Kidney (tissue), 14 donors: Measurements from ENCODE around the gene DLEU7. TPM values are rescaled to one million over a fixed set of nuclear protein-coding genes. Genes with fewer than 3 reads are reported as not detected.

Source experiments
- DNase-seq, 5 donors: peaks; one replicate each; pipeline ENCODE4 v3.0.0-alpha.2; 2013 to 2020
- FAIRE-seq: peaks from 2 replicates; lab custom pipeline; 2012; peaks lifted over from hg19 to GRCh38; lab: Jason Lieb, UNC
- H3K27ac ChIP-seq, 2 donors: one replicate each; pipeline ENCODE4 v1.7.0; 2013; ENCODE audit warnings: low read depth in 2 of 2, low read length in 2 of 2, inconsistent platforms in 1 of 2
- H3K27me3 ChIP-seq: one replicate; pipeline ENCODE4 v1.7.1; 2013; ENCODE audit warnings: low read length, inconsistent platforms; ENCODE audit not compliant: control insufficient read depth, insufficient read depth
- H3K36me3 ChIP-seq, 3 donors: one replicate each; pipeline versions ENCODE4 v1.7.0 to v1.7.1; 2013; ENCODE audit warnings: low read length in 3 of 3, control low read depth in 1 of 3, inconsistent platforms in 1 of 3; ENCODE audit not compliant: insufficient read depth in 3 of 3, control insufficient read depth in 2 of 3
- H3K4me1 ChIP-seq, 3 donors: one replicate each; pipeline versions ENCODE4 v1.7.0 to v1.7.1; 2013; ENCODE audit warnings: low read length in 3 of 3, inconsistent platforms in 1 of 3, low read depth in 1 of 3; ENCODE audit not compliant: control insufficient read depth in 2 of 3, insufficient read depth in 2 of 3
- H3K4me3 ChIP-seq, 3 donors: one replicate each; pipeline versions ENCODE4 v1.7.0 to v1.8.1; 2013; ENCODE audit warnings: low read length in 3 of 3, control low read depth in 1 of 3, inconsistent platforms in 1 of 3
- H3K9ac ChIP-seq, 3 donors: one replicate each; pipeline versions ENCODE4 v1.7.0 to v1.7.1; 2013; ENCODE audit warnings: low read length in 3 of 3, control low read depth in 1 of 3, inconsistent platforms in 1 of 3
- H3K9me3 ChIP-seq, 3 donors: one replicate each; pipeline versions ENCODE4 v1.7.0 to v1.7.1; 2013; ENCODE audit warnings: low read length in 3 of 3, control low read depth in 1 of 3, inconsistent platforms in 1 of 3; ENCODE audit not compliant: control insufficient read depth in 2 of 3, insufficient read depth in 1 of 3
- CTCF ChIP-seq: IDR thresholded peaks from 3 replicates; pipeline ENCODE4 v1.5.1; 2012; ENCODE audit warnings: mild to moderate bottlenecking, moderate library complexity, borderline replicate concordance; ENCODE audit not compliant: insufficient read depth; ENCODE audit errors: extremely low read depth
- intact Hi-C: fragments of 100-400 bp; cut with DNase I; formaldehyde crosslinking; loops from one replicate; pipeline ENCODE4 v1.11.1; 2022
- polyA plus RNA-seq: library from polyadenylated mRNA; stranded (reverse); fragments of 350-450 nt; fragmentation: Illumina TruSeq; extraction: RNeasy Lipid Tissue Mini Kit (QIAGEN cat#74804); gene quantifications from one replicate; pipeline ENCODE4 v1.2.3, GENCODE V29; 2014; ENCODE audit warnings: low read depth, low replicate concordance; ENCODE audit not compliant: insufficient read depth
- total RNA-seq: library from RNA; stranded (reverse); fragmentation: NEBNext Ultra II Directional; extraction: Animal tissue kit (Norgen Biotek cat#: 25700); gene quantifications from one replicate; pipeline ENCODE4 v1.2.1, GENCODE V29; 2021
- donor health status: control.
- donor health status: control.
- donor health status: control.
- donor health status: control.
- donor health status: control.
- donor health status: DM: yes; HTN: yes; CAD: no.
- donor health status: Normal renal cell carcinoma (clear cell type).

The DLEU7 gene
- total and polyA plus RNA-seq, 2 donors from 2014 or later, result 0.28 to 0.75 TPM

- Histone ChIP-seq H3K4me1 (no peaks in the 10 kb centered on the region), H3K4me3 (no peak overlapping the region), H3K9ac (no peak overlapping the region), H3K27ac (no peak overlapping the region), H3K27me3 (no peaks in the 10 kb centered on the region), H3K9me3 (no peaks in the 10 kb centered on the region), H3K36me3 (no peaks in the 10 kb centered on the region)
- TF ChIP-seq CTCF, result no peak
- no peak for DNase-seq
- intact Hi-C loops, result no loop called here
- no peak for FAIRE-seq
Observed at GRCh38 chr13:50810998-50811397, 32.5 kb downstream of the DLEU7 start.

- H3K4me1 ChIP-seq, result no peaks in the 10 kb centered on the region
- no peak for TF ChIP-seq CTCF
- H3K9ac ChIP-seq, result no peak overlapping the region
- DNase-seq, result no peak
- H3K27ac ChIP-seq, result no peak overlapping the region
- H3K4me3 ChIP-seq, result no peak overlapping the region
- H3K27me3 ChIP-seq, result no peaks in the 10 kb centered on the region
- intact Hi-C loops, result no loop called here
- no peak for FAIRE-seq
- no peaks in the 10 kb centered on the region for H3K36me3 ChIP-seq
- H3K9me3 ChIP-seq, result peaks cover 0 to 4% (median 0%) of the 10 kb centered on the region in 3 donors
Observed at GRCh38 chr13:50810468-50810867, 33.0 kb downstream of the DLEU7 start.

GRCh38 chr13:50809133-50810090, 34.1 kb downstream of the DLEU7 start:
- DNase-seq, result peak in 3 of 5 donors; percentile 23 to 69 (median 67)
- Histone ChIP-seq H3K36me3 (no peaks in the 10 kb centered on the region), H3K4me3 (no peak overlapping the region), H3K9ac (no peak overlapping the region), H3K4me1 (no peaks in the 10 kb centered on the region), H3K9me3 (peaks cover 0 to 4% (median 0%) of the 10 kb centered on the region in 3 donors), H3K27ac (no peak overlapping the region), H3K27me3 (no peaks in the 10 kb centered on the region)
- TF ChIP-seq CTCF, result no peak
- intact Hi-C loops, result no loop called here
- FAIRE-seq, result no peak
